ENCODE measurements around the gene LIPT1.

DNA sequence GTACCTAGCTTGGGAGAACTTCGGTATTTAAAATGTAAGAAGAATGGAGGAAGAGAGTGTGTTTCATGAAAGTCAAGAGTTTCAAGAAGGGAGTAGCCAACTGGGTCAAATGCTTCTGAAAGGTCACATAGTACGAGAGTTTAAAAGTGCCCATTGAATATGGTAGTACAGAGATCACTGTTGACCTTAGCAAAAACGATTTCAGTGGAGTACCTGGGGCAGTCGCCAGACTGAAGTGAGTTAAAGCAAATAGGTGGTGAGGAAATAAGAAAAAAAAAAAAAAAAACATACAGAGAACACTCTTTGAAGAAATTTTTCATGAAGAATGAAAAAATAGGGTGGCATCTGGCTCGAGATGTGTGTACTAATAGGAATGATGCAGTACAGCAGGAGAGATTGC is 11.5 kb downstream of the LIPT1 start:
- TF ChIP-seq, protein P1, sequence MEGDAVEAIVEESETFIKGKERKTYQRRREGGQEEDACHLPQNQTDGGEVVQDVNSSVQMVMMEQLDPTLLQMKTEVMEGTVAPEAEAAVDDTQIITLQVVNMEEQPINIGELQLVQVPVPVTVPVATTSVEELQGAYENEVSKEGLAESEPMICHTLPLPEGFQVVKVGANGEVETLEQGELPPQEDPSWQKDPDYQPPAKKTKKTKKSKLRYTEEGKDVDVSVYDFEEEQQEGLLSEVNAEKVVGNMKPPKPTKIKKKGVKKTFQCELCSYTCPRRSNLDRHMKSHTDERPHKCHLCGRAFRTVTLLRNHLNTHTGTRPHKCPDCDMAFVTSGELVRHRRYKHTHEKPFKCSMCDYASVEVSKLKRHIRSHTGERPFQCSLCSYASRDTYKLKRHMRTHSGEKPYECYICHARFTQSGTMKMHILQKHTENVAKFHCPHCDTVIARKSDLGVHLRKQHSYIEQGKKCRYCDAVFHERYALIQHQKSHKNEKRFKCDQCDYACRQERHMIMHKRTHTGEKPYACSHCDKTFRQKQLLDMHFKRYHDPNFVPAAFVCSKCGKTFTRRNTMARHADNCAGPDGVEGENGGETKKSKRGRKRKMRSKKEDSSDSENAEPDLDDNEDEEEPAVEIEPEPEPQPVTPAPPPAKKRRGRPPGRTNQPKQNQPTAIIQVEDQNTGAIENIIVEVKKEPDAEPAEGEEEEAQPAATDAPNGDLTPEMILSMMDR (conservative IDR thresholded peaks at IDR 0.05) = no peak
- no peak for TF ChIP-seq EZH2 (IDR thresholded peaks at IDR 0.05; ENCODE audit: low read depth)

All from PC-9 (cell line).